Measurements from ENCODE around the gene RPTOR. TPM values are rescaled to one million over a fixed set of nuclear protein-coding genes. Genes with fewer than 3 reads are reported as not detected.

RPTOR gene
- total and polyA plus RNA-seq, 2 donors (not counting 3 experiments of a cell fraction or from before 2014, with no cell fraction given), result 10.7 to 41.8 TPM

DNA sequence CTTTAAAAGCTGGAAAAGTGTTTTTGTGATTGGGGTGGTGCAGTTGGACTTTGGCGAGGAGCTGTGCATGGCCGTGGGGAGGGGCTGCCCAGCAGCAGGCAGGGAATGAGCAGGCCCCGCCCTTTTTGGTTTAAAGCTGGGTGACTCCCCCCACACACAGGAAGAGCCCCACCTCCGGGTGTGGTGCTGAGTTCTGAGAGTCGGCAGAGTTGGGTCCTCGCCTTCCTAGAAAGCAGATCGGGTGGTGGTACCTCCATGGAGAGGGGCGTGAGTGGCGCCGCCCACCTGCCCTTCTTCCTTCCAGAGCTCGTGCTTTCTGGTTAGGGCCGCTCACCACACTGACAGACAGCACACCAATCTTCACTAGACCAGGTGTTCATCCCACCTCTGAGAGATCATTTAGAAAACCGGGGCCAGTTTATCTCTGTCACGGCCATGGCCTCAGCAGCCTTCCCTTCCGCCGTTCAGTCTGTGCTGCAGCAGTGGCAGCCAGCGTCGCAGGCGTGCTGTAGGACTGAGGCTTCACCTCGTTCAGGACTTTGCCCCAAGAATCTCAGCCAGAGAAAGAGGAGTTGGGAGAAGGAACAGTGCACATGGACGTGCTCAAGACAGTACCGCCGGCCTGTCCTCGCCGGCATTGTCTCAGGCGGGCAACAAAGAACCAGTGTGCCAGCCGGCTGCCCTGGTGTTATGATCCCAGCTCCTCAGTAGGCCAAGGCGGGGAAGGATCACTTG, 303.0 kb downstream of the RPTOR start:
- dilution Hi-C loops (cut with MboI; ENCODE audit: extremely low pct_ligation_motif_present, low sequenced_read_pairs) (no loop called here), intact Hi-C loops (cut with micrococcal nuclease) (no loop called here)
- CTCF ChIA-PET, result interaction anchor here (1.0 kb wide), 1 partner anchor 13 kb away, joined by 3 read pairs; no protein-coding TSS in a partner anchor
- no peak overlapping the region for H2AFZ ChIP-seq (ENCODE audit: low read depth, low read length)
- no peaks in the 10 kb centered on the region for H3K36me3 ChIP-seq (ENCODE audit: control insufficient read depth in 2 of 2, extremely low read depth in 1 of 2, insufficient read depth in 2 of 2, low read length in 2 of 2)
- no peaks in the 10 kb centered on the region for H3K9me1 ChIP-seq (replicated peaks; ENCODE audit: control insufficient read depth, extremely low read depth, insufficient read depth, low read length)
- no peak overlapping the region for H3K4me2 ChIP-seq (ENCODE audit: insufficient read depth, low read length)
- no peaks in the 10 kb centered on the region for H3K79me2 ChIP-seq (ENCODE audit: control insufficient read depth, insufficient read depth, low read length)
- peaks cover 3% of the 10 kb centered on the region for H3K4me1 ChIP-seq (ENCODE audit: control insufficient read depth, extremely low read depth, insufficient read depth, low read length)
- no peak for DNase-seq (ENCODE audit: low read depth, low spot score)
- TF ChIP-seq POLR2AphosphoS5 (IDR thresholded peaks at IDR 0.05; ENCODE audit: insufficient read depth, low read depth, low read length) (no peak), GATA2 (IDR thresholded peaks at IDR 0.05; ENCODE audit: insufficient read depth, insufficient read length, low read depth, low read length) (no peak), EZH2 (IDR thresholded peaks at IDR 0.05; ENCODE audit: borderline replicate concordance, low read depth, low read length, severe bottlenecking) (no peak), MYC (IDR thresholded peaks at IDR 0.05; ENCODE audit: low read depth, low read length) (no peak), POLR2A (IDR thresholded peaks at IDR 0.05; ENCODE audit: low read depth, low read length) (no peak)
- no peak overlapping the region for H3K4me3 ChIP-seq (replicated peaks in 1 of 3; ENCODE audit: insufficient read depth in 1 of 3, low read depth in 1 of 3, low read length in 3 of 3)
- H3K27me3 ChIP-seq (ENCODE audit: control insufficient read depth in 2 of 2, insufficient read depth in 2 of 2, low read length in 2 of 2), result no peaks in the 10 kb centered on the region
- H3K9ac ChIP-seq (replicated peaks; ENCODE audit: extremely low read depth, insufficient read depth, low read length), result no peak overlapping the region
- no peak for FAIRE-seq
- H3K9me3 ChIP-seq (replicated peaks; ENCODE audit: control insufficient read depth, insufficient read depth, low read length), result no peaks in the 10 kb centered on the region
- POLR2A ChIA-PET, result no interaction called here
- no peaks in the 10 kb centered on the region for H4K20me1 ChIP-seq (replicated peaks; ENCODE audit: control insufficient read depth, extremely low read depth, insufficient read depth, low read length)
- H3K27ac ChIP-seq (ENCODE audit: insufficient read depth, low read depth, low read length), result no peak overlapping the region
- BruUV-seq (replicated peaks), result no TSS peak

DNA sequence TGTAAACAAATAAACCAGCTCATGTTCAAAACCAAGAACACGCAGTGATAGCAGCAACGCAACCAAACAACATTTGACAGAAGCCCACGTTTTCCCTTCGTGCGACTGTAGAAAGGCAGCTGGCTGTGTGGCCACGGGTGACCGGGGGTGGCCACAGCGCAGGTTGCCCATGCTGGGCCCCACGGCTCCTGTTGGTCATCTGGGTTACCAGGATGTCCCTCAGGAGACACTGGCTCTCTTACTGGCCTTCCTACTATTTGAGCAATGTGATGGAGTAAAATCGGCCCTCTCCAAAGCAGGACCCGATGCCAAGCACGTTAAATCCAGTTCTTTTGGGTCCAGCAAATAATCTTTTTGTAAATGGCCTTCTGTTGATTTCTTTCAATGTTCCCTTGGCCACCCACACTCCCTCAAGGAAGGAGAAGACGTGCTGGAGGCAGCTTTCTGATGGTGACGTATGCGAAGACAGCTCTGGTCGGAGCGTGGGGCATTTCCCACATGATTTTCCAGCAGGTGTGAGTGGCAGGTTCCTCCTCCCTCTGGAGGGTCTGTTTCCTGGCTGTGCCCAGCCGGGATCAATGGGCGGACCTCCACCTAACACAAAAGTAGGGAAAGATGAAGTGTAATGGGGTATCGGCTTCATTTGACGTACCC, 303.9 kb downstream of the RPTOR start:
- FAIRE-seq, result no peak

More for the DNA sequence above, 303.9 kb downstream of the RPTOR start:
- no peak overlapping the region for H3K9ac ChIP-seq (replicated peaks; ENCODE audit: extremely low read depth, insufficient read depth, low read length)
- ChIA-PET CTCF (no interaction called here), POLR2A (no interaction called here)
- no peak for TF ChIP-seq POLR2A (IDR thresholded peaks at IDR 0.05; ENCODE audit: low read depth, low read length)
- no peak for TF ChIP-seq POLR2AphosphoS5 (IDR thresholded peaks at IDR 0.05; ENCODE audit: insufficient read depth, low read depth, low read length)
- TF ChIP-seq FOS (IDR thresholded peaks at IDR 0.05; ENCODE audit: borderline replicate concordance, insufficient read depth, low read length), result no peak
- TF ChIP-seq GATA2 (IDR thresholded peaks at IDR 0.05; ENCODE audit: insufficient read depth, insufficient read length, low read depth, low read length), result no peak
- no peak for TF ChIP-seq MAX (IDR thresholded peaks at IDR 0.05; ENCODE audit: insufficient read depth, insufficient read length)
- no peak for TF ChIP-seq EZH2 (IDR thresholded peaks at IDR 0.05; ENCODE audit: borderline replicate concordance, low read depth, low read length, severe bottlenecking)
- no peak for TF ChIP-seq MYC (IDR thresholded peaks at IDR 0.05; ENCODE audit: low read depth, low read length)
- no peak for TF ChIP-seq JUN (IDR thresholded peaks at IDR 0.05; ENCODE audit: borderline replicate concordance, insufficient read depth, insufficient read length, low read depth)
- H3K4me1 ChIP-seq (ENCODE audit: control insufficient read depth, extremely low read depth, insufficient read depth, low read length), result peaks cover 3% of the 10 kb centered on the region
- H4K20me1 ChIP-seq (replicated peaks; ENCODE audit: control insufficient read depth, extremely low read depth, insufficient read depth, low read length), result no peaks in the 10 kb centered on the region
- no peaks in the 10 kb centered on the region for H3K9me1 ChIP-seq (replicated peaks; ENCODE audit: control insufficient read depth, extremely low read depth, insufficient read depth, low read length)
- dilution Hi-C loops (cut with MboI; ENCODE audit: extremely low pct_ligation_motif_present, low sequenced_read_pairs), result no loop called here
- no peaks in the 10 kb centered on the region for H3K9me3 ChIP-seq (replicated peaks; ENCODE audit: control insufficient read depth, insufficient read depth, low read length)
- intact Hi-C loops (cut with micrococcal nuclease), result no loop called here
- H3K4me3 ChIP-seq (replicated peaks in 1 of 3; ENCODE audit: insufficient read depth in 1 of 3, low read depth in 1 of 3, low read length in 3 of 3), result no peak overlapping the region
- H3K27ac ChIP-seq (ENCODE audit: insufficient read depth, low read depth, low read length), result no peak overlapping the region
- no peak overlapping the region for H3K4me2 ChIP-seq (ENCODE audit: insufficient read depth, low read length)
- no peak for DNase-seq (ENCODE audit: low read depth, low spot score)
- H3K27me3 ChIP-seq (ENCODE audit: control insufficient read depth in 2 of 2, insufficient read depth in 2 of 2, low read length in 2 of 2), result no peaks in the 10 kb centered on the region
- no peak overlapping the region for H2AFZ ChIP-seq (ENCODE audit: low read depth, low read length)
- no TSS peak for BruUV-seq (replicated peaks)
- H3K79me2 ChIP-seq (ENCODE audit: control insufficient read depth, insufficient read depth, low read length), result no peaks in the 10 kb centered on the region
- no peaks in the 10 kb centered on the region for H3K36me3 ChIP-seq (ENCODE audit: control insufficient read depth in 2 of 2, extremely low read depth in 1 of 2, insufficient read depth in 2 of 2, low read length in 2 of 2)

All from endothelial cell of umbilical vein (primary cell).